HG03097 (cell line): ENCODE results near the gene MCTP1.
"Not testable (repeated sequence)": the region's sequence is repeated elsewhere in the genome, so short reads cannot be mapped to it uniquely, and the experiment has no call there.

Source experiments
- ATAC-seq: cut with Tn5 transposase; IDR thresholded peaks from one replicate; pipeline ENCODE4 v1.9.1; 2021; ENCODE audit not compliant: unreplicated experiment, low FRiP score

The MCTP1 gene

GRCh38 chr5:94992325-94992724 is 292.6 kb downstream of the MCTP1 start:
- ATAC-seq = no peak

- no peak for ATAC-seq
Observed at GRCh38 chr5:94983861-94984535, 300.9 kb downstream of the MCTP1 start.

GRCh38 chr5:94977437-94977836 is 307.5 kb downstream of the MCTP1 start:
- no peak for ATAC-seq

- ATAC-seq = no peak
Observed at GRCh38 chr5:94976853-94977252, 308.0 kb downstream of the MCTP1 start.

- ATAC-seq = no peak
Observed at GRCh38 chr5:94972268-94972667, 312.6 kb downstream of the MCTP1 start.

- no peak for ATAC-seq
Observed at GRCh38 chr5:94969174-94969573, 315.7 kb downstream of the MCTP1 start.

- ATAC-seq = no peak
Observed at GRCh38 chr5:94968507-94969095, 316.3 kb downstream of the MCTP1 start.

- ATAC-seq = no peak
Observed at GRCh38 chr5:94967525-94967924, 317.4 kb downstream of the MCTP1 start.

- ATAC-seq = not testable (repeated sequence)
Observed at GRCh38 chr5:94959279-94959678, 325.6 kb downstream of the MCTP1 start.

GRCh38 chr5:94945656-94946055 is 339.2 kb downstream of the MCTP1 start:
- no peak for ATAC-seq

- no peak for ATAC-seq
Observed at GRCh38 chr5:94944160-94944559, 340.7 kb downstream of the MCTP1 start.

- no peak for ATAC-seq
Observed at GRCh38 chr5:94941122-94941755, 343.7 kb downstream of the MCTP1 start.

GRCh38 chr5:94932259-94932658 is 352.6 kb downstream of the MCTP1 start:
- ATAC-seq = no peak

- ATAC-seq = no peak
Observed at GRCh38 chr5:94928891-94929290, 356.0 kb downstream of the MCTP1 start.

- ATAC-seq = no peak
Observed at GRCh38 chr5:94920570-94920969, 364.3 kb downstream of the MCTP1 start.

GRCh38 chr5:94916619-94917018 is 368.3 kb downstream of the MCTP1 start:
- ATAC-seq = no peak

GRCh38 chr5:94911276-94911675 is 373.6 kb downstream of the MCTP1 start:
- no peak for ATAC-seq

GRCh38 chr5:94910721-94911120 is 374.2 kb downstream of the MCTP1 start:
- ATAC-seq = no peak

GRCh38 chr5:94908889-94909480 is 375.9 kb downstream of the MCTP1 start:
- ATAC-seq = no peak

GRCh38 chr5:94906750-94907149 is 378.1 kb downstream of the MCTP1 start:
- no peak for ATAC-seq

GRCh38 chr5:94903726-94904125 is 381.2 kb downstream of the MCTP1 start:
- no peak for ATAC-seq
